Measurements from ENCODE around the gene STOM.
A peak's percentile ranks its signal among the peaks of the same experiment; 100 is the strongest.

The STOM gene

GRCh38 chr9:121368138-121368522 lies 1.9 kb downstream of the STOM start:
- no peak overlapping the region for H3K27ac ChIP-seq (ENCODE audit: extremely low read depth, low read depth, low read length)
- ChIA-PET POLR2A (no interaction called here), CTCF (interaction anchor here (1.2 to 1.3 kb wide), 2 partner anchors 48 to 89 kb away, joined by 3 to 5 read pairs; no protein-coding TSS in a partner anchor)
- no peak overlapping the region for H3K4me3 ChIP-seq (ENCODE audit: low read depth, low read length)
- H3K36me3 ChIP-seq (ENCODE audit: control insufficient read depth in 2 of 2, insufficient read depth in 1 of 2, low read length in 2 of 2) = no peaks in the 10 kb centered on the region
- H3K9me3 ChIP-seq (ENCODE audit: control insufficient read depth, insufficient read depth, low read depth, low read length) = no peaks in the 10 kb centered on the region
- H3K4me1 ChIP-seq (ENCODE audit: control insufficient read depth, insufficient read depth, low read length) = peaks cover 9% of the 10 kb centered on the region
- TF ChIP-seq ZFP37 (tag by site-specific recombination; IDR thresholded peaks at IDR 0.05) (no peak), ZBTB44 (tag by site-specific recombination; IDR thresholded peaks at IDR 0.05) (no peak), ZSCAN30 (tag by site-specific recombination; IDR thresholded peaks at IDR 0.05) (no peak), SP2 (tag by site-specific recombination; IDR thresholded peaks at IDR 0.05) (no peak), ZNF529 (tag by site-specific recombination; IDR thresholded peaks at IDR 0.05; ENCODE audit: insufficient replicate concordance) (no peak), ZNF19 (tag by site-specific recombination; IDR thresholded peaks at IDR 0.05; ENCODE audit: low read depth) (no peak), ZNF768 (tag by site-specific recombination; IDR thresholded peaks at IDR 0.05) (no peak), ZNF114 (tag by site-specific recombination; IDR thresholded peaks at IDR 0.05) (no peak), ZNF324 (tag by site-specific recombination; IDR thresholded peaks at IDR 0.05) (no peak), ZBTB10 (tag by site-specific recombination; IDR thresholded peaks at IDR 0.05) (no peak), ZNF692 (tag by site-specific recombination; IDR thresholded peaks at IDR 0.05) (no peak), ZNF670 (tag by site-specific recombination; IDR thresholded peaks at IDR 0.05; ENCODE audit: low read depth) (no peak), ZBTB6 (tag by site-specific recombination; IDR thresholded peaks at IDR 0.05) (no peak), ATF2 (tag by site-specific recombination; IDR thresholded peaks at IDR 0.05; ENCODE audit: low read depth) (no peak)

- TF ChIP-seq ZEB2 (tag by site-specific recombination; IDR thresholded peaks at IDR 0.05) = no peak
- peak; percentile 72 for TF ChIP-seq PRDM6 (tag by site-specific recombination; IDR thresholded peaks at IDR 0.05)
- Histone ChIP-seq H3K27ac (ENCODE audit: extremely low read depth, low read depth, low read length) (no peak overlapping the region), H3K4me3 (ENCODE audit: low read depth, low read length) (no peak overlapping the region), H3K4me1 (ENCODE audit: control insufficient read depth, insufficient read depth, low read length) (peaks cover 10% of the 10 kb centered on the region), H3K9me3 (ENCODE audit: control insufficient read depth, insufficient read depth, low read depth, low read length) (no peaks in the 10 kb centered on the region), H3K36me3 (ENCODE audit: control insufficient read depth in 2 of 2, insufficient read depth in 1 of 2, low read length in 2 of 2) (no peaks in the 10 kb centered on the region)
- ChIA-PET POLR2A (no interaction called here), CTCF (interaction anchor here (1.2 kb wide), 1 partner anchor 48 kb away, joined by 5 read pairs; no protein-coding TSS in a partner anchor)
Measured at GRCh38 chr9:121367306-121368137, 2.5 kb downstream of the STOM start.
